Measurements from ENCODE around the gene PLAAT4.

PLAAT4 gene

GRCh38 chr11:63490551-63491239 is 45.9 kb upstream of the PLAAT4 start, which contains the start of gene PLAAT5:
PLAAT5 (minus strand) TSS chr11:63491167; CDS start chr11:63491034, 133 bp downstream.
- no peak for DNase-seq (ENCODE audit: low read depth in 1 of 2, low spot score in 1 of 2)
- Histone ChIP-seq H3K27me3 (ENCODE audit: insufficient read depth, poor library complexity, severe bottlenecking) (no peaks in the 10 kb centered on the region), H3K27ac (replicated peaks) (peak within 1 kb of the TSS; percentile 72), H3K4me3 (replicated peaks; ENCODE audit: insufficient read depth, low read length) (peak within 1 kb of the TSS; percentile 38)
- TF ChIP-seq POLR2AphosphoS5 (IDR thresholded peaks at IDR 0.05; ENCODE audit: low read depth), result peak; percentile 27; the same call in 1 of the 2 replicates
- no peak for TF ChIP-seq REST (IDR thresholded peaks at IDR 0.05; ENCODE audit: insufficient replicate concordance, low read depth)
- no peak for TF ChIP-seq GABPA (IDR thresholded peaks at IDR 0.05; ENCODE audit: low read depth)
- TF ChIP-seq SPI1 (IDR thresholded peaks at IDR 0.05; ENCODE audit: borderline replicate concordance, low read depth), result 0 out of 2 replicates have a peak, but pooled peaks have one; percentile 5

GRCh38 chr11:63491240-63491587 is 45.4 kb upstream of the PLAAT4 start:
- Histone ChIP-seq H3K27me3 (ENCODE audit: insufficient read depth, poor library complexity, severe bottlenecking) (no peaks in the 10 kb centered on the region), H3K4me3 (replicated peaks; ENCODE audit: insufficient read depth, low read length) (peak overlapping the region; percentile 38), H3K27ac (replicated peaks) (peak overlapping the region; percentile 72)
- no peak for TF ChIP-seq REST (IDR thresholded peaks at IDR 0.05; ENCODE audit: insufficient replicate concordance, low read depth)
- TF ChIP-seq POLR2AphosphoS5 (IDR thresholded peaks at IDR 0.05; ENCODE audit: low read depth), result no peak
- TF ChIP-seq GABPA (IDR thresholded peaks at IDR 0.05; ENCODE audit: low read depth), result no peak
- TF ChIP-seq CTCF (IDR thresholded peaks at IDR 0.05; ENCODE audit: insufficient read depth, low read length), result no peak
- peak in 1 of 2 experiments; percentile 33 for DNase-seq (ENCODE audit: low read depth in 1 of 2, low spot score in 1 of 2)

- Histone ChIP-seq H3K27me3 (ENCODE audit: insufficient read depth, poor library complexity, severe bottlenecking) (no peaks in the 10 kb centered on the region), H3K4me3 (replicated peaks; ENCODE audit: insufficient read depth, low read length) (peak overlapping the region; percentile 38), H3K27ac (replicated peaks) (peak overlapping the region; percentile 72)
- no peak for TF ChIP-seq CTCF (IDR thresholded peaks at IDR 0.05; ENCODE audit: insufficient read depth, low read length)
- peak; percentile 27; the same call in 1 of the 2 replicates for TF ChIP-seq POLR2AphosphoS5 (IDR thresholded peaks at IDR 0.05; ENCODE audit: low read depth)
- DNase-seq (ENCODE audit: low read depth in 1 of 2, low spot score in 1 of 2), result peak; percentile 52 to 80
These were observed 44.8 kb upstream of the PLAAT4 start for GRCh38 chr11:63491636-63492372.

- peak overlapping the region; percentile 72 for H3K27ac ChIP-seq (replicated peaks)
- TF ChIP-seq CTCF (IDR thresholded peaks at IDR 0.05; ENCODE audit: insufficient read depth, low read length), result no peak
- no peak for TF ChIP-seq POLR2AphosphoS5 (IDR thresholded peaks at IDR 0.05; ENCODE audit: low read depth)
- no peak for TF ChIP-seq REST (IDR thresholded peaks at IDR 0.05; ENCODE audit: insufficient replicate concordance, low read depth)
- TF ChIP-seq SPI1 (IDR thresholded peaks at IDR 0.05; ENCODE audit: borderline replicate concordance, low read depth), result no peak
- no peak for TF ChIP-seq GABPA (IDR thresholded peaks at IDR 0.05; ENCODE audit: low read depth)
- no peaks in the 10 kb centered on the region for H3K27me3 ChIP-seq (ENCODE audit: insufficient read depth, poor library complexity, severe bottlenecking)
- no peak for DNase-seq (ENCODE audit: low read depth in 1 of 2, low spot score in 1 of 2)
- no peak overlapping the region for H3K4me3 ChIP-seq (replicated peaks; ENCODE audit: insufficient read depth, low read length)
These were observed 44.2 kb upstream of the PLAAT4 start for GRCh38 chr11:63492441-63492840.

All from HL-60 (cell line).